Stimulated activated CD4-positive, alpha-beta T cell treated with anti-CD3 and anti-CD28 coated beads, Interleukin-15, amount 100 ng/mL, for 48 hours (primary cell): ENCODE data around the gene SLC37A1.

Source experiments
- DNase-seq, 2 donors: peaks; one replicate each; pipeline ENCODE4 v3.0.0-alpha.2; 2020; ENCODE audit warnings: low read depth in 2 of 2

SLC37A1 gene

DNA sequence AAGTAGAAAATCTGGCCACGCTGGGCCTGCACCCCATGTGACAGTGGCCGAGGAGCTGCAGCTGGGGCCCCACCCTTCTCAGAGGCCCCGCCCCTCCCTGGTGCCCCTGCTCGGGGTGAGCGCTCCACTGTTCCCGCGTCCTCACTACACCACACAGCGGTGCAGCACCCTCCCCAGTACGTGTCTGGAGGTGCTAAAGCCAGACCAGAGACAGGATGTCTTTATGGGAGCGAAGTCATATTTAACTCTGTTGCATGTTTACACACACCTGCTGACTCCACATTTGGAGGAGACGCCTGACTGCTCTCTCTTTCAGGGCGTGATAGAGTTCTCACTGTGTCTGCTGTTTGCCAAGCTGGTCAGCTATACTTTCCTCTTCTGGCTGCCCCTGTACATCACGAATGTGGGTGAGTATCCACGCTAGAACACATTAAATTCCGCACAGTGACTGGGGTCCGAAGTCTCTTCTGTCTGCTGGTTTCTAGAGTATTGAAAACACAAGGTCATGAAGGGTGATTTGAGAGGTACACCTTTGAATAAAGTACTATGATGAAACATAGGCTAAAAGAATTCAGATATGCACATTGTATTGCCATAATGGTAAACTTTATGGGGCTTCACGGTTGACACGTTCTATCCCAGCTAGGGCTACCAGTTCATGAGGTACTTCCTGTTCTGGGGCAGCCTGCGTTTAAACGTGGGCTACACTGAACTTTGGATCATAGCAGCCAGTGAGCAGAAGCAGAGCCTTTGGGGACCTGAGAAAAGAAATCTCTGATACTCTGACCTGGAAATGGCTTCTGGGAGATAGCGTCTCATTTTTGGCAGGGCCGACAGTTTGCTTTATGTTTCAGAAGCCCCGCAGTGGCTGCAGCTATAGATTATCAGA is 48.4 kb downstream of the SLC37A1 start:
- no peak for DNase-seq

DNA sequence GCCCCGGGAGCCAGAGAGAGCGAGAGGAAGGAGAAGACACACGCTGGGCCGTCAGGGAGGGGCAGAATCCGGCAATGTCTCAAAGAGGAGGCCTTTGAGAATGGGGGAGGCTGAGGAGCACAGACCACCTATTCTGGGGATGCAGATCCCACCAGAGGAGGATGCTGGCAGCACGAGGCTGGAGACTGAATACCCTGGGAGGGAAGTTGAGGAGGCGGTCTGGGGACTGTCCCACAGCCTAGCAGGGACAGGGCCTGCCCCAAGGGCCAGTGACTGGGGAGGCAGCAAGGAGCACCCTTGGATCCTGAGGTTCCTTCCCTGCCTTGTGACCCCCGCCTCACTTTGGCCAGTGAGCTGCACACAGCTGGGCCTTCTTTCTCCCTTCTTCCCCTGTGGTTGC is 49.2 kb downstream of the SLC37A1 start:
- DNase-seq = no peak

DNA sequence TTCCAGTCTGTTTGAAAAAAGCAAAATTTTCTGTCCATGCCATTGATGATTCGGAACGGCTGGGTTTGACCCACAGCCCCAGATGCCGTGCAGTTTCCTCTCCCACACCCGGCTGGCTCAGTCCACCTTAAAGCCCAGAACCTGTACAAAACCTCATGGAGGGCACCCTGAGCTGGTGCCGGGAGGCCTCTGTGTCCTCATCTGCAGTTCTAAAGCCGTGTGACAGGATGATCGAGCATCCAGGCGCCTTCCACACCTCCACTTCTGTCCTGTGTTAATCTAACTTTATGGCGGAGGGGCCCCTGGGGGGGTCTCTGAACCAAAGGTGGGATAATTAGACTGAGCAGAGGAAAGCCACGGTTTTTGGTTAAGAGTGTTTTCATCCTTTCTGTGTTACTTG is 49.6 kb downstream of the SLC37A1 start:
- DNase-seq = no peak

DNA sequence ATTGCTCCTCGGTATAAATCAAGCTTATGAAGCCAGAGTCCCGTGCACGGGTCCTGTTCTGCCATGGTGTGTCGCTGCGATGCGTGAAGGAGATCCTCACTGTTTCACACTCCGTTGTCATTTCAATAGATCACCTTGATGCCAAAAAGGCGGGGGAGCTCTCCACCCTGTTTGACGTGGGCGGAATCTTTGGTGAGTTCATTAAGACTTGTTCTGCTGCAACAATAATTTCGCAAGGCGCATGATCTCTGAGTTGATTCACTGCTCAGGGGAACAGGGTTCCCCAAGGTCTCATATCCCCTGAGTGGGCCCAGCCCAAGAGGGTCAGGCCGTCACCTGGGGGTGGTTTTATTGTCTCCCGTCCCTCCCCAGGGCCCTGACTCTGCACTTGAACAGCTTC is 50.0 kb downstream of the SLC37A1 start:
- DNase-seq = no peak

DNA sequence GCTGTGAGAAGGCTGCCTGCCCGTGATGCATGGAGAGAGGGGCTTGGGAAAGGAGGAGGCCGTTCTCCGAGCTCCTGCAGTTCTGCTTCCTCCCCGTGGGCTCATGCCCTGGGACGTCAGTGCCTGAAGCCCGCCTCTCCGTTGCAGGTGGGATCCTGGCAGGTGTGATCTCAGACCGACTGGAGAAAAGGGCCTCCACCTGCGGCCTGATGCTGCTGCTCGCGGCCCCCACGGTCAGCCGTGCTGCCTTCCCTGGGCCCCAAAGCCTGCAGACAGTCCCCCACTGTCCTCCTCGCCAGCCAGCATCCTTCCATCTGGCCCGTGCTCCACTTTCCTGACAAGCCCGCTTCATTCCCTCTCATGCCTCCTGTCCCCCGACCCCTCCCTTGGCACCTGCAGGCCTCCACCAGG is 50.9 kb downstream of the SLC37A1 start:
- DNase-seq = no peak

DNA sequence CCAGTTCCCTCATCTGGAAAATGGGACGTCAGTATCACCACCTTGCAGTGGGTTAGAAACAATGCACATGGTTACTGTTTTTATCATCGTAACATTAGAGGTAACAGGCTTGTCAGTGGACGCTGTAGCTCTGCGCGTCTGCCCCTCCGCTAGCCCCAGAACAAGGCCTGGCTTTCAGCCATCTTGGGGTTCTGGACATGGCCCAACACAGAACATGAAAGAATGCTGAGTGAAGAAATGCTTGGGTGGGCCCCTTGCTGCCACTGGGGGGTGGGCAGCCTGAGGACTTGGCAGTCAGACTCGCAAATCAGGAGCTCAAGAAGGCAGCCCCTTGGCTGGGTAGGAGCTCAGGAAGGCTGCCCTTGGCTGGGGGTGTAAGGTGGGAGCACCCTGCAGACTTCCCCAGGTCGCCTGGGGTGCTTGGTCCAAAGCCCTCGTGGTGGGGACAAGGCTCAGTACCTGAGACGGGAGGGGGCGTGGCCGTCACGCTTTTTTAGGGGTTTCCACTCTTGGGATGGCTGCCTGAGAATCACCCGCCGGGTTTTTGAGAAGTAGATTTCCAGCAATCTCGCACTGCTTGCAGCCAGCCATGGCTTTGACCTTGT is 51.7 kb downstream of the SLC37A1 start:
- no peak for DNase-seq

DNA sequence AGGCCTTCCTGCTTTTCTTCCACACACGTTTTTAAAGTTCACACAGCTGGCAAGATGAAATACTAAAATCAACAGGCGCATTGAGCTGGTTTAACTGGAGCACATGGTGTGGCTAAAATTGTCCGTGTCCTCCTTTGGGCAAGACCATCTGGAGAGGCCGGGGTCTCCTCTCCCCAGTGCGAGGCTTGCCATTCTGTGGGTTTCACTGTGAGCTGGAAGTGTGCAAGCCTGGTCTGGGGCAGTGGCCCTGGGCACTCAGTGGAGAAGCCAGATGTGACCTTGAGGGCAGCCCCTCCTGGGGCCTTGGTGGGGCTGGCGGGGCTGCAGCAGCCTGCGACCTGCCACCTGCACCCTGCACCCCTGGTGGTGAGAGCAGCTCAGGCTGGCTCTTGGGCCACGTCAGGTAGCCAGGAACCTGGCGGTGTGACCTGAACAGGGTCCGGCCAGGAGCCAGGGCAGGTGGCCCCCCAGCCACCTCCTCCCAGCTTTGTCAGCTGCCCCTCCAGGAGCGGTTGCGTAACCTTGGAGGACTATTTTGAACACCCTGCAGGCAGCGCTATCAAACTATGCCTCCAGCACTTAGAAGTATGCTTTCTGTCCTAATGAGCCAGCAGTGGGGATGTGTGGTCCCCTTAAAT is 52.4 kb downstream of the SLC37A1 start:
- no peak for DNase-seq

DNA sequence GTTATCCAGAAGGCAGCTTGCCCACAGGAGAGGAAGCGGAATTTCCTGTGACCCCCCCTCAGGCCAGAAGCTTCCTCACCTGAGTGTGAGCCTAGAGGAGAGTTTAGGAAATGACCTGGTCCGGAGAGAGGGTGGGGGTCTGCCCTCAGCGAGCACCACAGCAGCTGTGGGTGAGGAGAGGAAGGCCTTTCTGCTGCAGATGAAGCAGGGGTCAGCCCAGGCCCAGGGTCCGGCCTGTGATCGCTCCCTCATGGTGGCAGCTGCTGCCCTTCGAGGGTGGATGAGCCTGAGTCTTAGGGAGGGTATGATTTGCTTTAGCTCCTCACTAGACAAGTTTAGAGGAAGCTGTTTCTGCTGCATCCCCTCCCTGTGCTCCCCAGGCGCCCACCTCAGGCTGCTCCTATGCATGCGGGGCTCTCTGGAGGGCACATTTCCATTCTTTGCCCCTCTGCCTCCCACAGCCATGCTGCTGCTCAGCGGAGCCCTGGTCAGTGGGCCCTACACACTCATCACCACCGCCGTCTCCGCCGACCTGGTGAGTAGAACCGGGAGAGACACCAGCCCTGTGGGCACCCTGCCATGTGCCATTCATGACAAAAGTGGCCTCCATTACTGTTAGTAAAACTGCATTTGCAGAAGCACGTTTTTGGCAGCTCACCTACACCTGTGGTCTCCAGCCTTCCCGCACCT is 53.0 kb downstream of the SLC37A1 start:
- DNase-seq = no peak

DNA sequence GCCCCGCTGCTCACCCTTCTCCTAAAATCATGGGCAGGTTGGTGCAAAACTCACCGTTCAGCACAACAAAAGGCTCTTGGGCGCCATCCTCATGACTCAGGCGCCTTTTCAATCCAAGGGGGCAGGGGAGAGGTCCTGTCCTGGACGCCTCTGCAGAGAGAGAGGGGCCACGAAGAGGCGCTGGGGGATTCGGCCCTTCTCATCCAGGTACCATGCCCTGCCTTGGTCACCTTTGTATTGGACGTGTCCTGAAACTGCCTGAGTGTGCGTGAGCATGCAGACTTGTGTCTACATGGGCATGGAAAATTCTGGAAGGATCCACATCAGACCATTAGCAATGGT is 53.5 kb downstream of the SLC37A1 start:
- DNase-seq = no peak

DNA sequence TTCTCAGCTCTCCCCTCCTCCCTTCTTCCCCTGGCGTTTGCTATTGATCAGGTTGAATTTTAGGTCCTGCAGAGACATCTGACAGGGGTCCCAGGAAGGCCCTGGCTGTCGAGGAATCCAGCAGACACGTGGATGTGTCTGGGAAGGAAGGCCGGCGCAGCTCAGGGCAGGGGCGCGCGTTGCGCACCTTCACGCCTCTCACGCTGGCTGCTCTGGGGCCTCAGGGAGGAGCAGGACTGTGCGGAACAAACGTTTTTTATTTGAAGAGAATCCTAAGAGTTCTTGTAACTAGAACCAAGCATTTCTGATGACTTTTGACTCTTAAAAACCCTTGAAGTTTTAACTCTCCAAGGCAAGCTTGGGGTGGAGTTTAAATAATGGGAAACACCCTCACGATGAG is 54.2 kb downstream of the SLC37A1 start:
- no peak for DNase-seq

DNA sequence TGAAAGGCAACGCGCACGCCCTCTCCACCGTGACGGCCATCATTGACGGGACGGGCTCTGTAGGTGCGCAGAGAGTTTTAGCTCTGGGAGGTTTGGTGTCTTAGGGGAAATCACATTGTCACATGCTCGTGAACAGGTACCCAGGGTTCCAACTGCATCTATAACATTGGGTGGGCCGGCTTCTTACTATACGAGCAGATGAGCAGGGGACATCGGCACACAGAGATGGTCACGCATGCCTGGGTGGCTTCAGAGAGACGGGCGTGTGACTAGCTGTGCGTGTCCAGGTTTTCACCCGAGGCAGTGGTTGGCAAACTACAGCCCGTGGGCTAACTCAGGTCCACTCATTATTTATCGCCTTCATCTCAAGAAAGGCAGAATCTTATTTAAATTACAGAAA is 54.7 kb downstream of the SLC37A1 start:
- DNase-seq = no peak

DNA sequence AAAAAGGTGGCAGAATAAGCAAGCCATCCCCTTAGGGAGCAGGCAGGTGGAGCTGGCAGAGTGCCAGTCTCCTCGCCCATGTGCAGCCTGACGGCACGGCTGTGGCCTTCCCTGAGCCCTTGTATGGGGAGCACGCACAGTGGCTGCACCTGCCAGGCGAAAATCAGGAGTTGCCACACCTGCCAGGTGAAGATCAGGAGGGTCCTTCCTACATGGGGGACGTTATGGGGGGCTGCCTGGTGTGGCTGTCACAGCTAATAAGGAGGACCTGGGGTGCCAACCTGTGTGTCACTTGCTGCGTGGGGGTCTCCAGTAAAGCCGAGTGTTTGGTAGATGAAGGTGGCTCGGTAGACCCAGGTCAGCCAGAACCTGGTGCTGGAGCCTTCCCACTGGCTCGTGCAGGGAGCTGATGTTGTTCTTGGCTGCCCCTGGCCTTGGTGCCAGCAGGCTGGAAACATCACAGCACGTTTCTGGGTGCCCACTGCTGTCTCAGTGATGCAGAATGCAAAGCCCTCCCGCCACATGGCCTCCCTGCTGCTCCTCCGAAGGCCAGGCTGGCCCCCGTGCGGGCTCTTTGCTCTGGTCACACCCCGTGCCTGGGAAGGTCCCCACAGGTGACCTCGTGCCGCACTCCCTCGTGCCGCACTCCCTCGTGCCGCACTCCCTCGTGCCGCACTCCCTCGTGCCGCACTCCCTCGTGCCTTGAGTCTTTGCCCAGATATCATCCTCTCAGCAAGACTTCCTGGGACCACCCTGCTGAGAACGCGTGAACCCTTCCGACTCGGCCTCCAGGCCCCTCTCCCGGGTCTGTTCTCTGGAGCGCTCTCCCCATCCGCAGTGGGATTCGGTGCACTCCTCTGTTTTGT is 55.4 kb downstream of the SLC37A1 start:
- DNase-seq = no peak

DNA sequence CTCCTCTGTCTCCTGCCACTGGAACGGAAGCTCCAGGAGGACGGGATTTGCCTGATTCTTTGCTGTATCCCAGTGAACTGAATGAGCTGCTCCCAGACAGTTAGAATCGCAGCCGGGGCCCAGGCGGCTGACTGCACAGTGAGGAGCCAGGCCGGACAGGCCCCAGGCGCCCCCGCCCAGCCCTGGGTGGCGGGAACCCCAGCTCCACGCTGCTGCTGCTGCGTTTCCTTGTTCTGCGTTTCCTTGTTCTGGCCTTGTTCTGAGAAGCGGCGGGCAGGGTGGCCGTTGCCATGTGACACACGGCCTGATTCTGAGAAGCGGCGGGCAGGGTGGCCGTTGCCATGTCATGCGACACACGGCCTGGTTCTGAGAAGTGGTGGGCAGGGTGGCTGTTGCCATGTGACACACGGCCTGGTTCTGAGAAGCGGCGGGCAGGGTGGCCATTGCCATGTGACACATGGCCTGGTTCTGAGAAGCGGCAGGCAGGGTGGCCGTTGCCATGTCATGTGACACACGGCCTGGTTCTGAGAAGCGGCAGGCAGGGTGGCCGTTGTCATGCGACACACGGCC is 56.2 kb downstream of the SLC37A1 start:
- no peak for DNase-seq

DNA sequence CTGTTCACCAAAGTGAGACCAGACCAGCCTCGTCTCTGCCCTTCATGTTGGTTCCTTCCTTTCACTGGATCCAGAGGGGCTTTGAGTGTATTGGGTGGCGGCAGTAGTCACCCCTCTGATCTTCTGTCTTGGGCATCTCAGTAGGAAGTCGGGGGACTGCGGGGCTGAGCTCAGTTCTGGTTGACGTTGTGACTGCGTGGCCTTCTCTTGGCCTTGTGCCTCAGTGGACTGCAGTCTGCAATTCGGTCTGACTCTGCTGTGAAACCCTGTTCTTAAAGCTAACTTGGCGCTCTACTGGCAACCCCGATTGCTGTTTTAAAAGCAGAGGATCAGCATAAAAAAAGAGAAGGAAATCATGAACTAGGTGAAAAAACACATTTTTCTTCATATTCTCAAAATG is 56.7 kb downstream of the SLC37A1 start:
- no peak for DNase-seq

DNA sequence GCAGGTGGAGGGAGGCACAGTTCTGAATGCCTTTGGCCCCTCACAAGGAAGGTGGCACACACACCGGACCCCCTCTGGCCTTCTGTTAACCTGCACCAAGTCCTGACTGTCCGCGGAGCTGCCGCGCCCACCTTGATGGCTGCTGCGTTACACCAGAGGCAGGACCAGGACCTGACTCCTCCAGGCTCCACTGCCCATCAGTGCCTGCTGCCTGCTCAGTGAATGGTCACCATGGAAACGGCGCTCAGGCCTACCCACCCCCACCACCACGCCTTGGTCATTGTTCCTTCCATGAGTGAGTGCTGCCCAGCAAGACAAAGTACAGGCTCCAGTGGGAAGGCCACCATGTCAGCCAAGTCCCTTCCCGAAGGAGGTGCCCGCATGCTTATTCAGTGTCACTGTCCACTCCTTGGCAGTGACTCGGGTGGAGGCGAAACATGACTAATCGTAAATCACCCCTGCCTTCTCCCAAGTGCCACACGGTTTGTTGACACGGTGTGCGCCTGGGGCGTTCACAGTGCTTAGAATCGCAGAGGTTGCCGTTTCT is 57.3 kb downstream of the SLC37A1 start:
- DNase-seq = no peak

DNA sequence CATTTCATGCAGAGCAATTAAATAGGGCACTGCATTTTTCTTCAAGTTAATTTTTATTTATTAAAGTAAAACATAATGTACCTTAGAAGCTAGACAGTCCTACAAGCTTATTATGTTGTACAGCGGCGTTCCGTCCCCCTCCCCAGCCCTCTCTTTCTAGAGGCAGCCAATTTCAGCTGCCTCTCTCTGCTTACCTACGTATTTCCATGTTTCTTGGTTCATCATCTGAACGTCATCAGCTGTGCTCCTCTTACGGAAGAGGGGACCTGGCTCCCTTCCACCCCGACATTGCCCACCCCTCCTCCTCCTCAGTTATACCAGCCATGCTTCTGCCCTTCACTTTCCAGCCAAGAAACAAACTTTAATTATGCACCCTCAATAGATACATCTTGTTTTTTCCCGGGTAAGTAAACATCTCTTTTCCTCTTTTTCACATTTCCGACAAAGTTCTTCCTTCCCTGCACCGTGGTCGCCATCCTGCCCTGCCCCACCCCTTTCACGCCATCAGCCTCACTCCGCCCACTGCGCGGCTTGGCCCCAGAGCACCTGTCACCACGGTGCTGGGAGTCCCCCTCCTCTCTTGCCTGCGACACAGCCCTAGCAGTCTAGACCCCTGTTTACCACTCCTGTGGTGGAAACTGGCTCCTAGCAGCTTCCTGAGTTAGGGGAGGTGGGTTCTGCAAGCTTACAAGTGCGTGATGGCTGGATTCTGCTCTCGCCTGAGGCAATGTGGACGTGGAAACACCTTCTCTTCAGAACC is 57.9 kb downstream of the SLC37A1 start:
- DNase-seq = no peak

DNA sequence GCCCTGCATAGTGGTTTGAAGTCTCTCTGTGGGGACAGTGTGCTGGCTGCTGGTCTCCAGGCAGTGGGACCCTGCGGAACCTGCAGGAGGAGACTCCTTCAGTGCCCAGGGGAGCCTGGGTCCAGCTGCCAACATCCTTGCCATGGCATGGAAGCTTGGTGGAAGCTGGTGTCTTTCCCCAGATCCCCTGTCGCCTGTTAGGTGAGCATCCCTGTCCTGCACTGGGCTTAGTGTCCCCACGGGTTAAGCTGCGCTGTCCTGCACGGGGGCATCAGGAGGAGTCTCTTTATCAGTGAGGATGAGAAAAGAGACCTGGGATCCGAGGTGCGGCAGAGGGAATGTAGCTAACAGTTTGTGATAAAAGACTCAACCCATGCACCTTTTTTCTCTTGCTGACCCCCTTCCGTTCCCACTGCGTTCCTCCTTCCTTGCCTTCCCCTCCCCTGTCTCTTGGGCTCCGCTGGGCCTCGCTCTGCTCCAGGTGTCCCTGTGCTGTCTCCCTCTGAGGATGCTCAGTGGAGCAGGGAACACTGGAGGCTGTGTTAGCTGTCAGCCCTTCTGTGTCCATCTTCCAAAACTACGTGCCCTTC is 59.3 kb downstream of the SLC37A1 start:
- DNase-seq = no peak

DNA sequence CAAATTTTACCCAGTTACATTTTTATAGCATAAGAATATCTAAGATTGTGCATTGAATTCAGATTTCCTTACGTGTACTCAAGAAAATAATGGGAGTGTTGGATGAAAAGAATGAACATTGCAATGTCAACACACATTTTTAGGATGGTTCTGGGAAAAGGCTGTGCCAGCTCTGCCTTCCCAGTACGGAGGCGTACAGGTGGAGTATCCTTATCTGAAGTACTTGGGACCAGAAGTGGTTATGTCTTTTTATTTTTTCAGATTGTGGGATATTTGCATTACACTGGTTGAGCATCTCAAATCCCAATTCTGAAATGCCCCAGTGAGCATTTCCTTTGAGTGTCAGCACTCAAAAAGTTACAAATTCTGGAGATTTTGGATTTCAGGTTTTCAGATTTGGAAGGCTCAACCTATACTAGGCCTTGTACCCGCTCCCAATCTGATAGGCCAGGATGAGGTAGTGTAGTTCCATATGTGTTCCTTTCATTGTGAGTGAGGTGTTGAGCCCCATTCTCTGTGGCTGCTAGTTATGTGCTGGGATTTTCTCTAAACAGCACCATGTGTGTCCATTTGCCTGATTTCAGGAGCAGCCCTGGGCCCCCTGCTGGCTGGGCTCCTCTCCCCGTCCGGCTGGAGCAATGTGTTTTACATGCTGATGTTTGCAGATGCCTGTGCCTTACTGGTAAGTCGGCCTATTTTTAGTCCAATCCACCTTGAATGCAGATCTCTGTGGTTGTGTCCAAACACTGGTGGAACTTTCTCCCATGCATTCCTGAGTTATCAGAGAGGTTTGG is 60.8 kb downstream of the SLC37A1 start:
- no peak for DNase-seq

DNA sequence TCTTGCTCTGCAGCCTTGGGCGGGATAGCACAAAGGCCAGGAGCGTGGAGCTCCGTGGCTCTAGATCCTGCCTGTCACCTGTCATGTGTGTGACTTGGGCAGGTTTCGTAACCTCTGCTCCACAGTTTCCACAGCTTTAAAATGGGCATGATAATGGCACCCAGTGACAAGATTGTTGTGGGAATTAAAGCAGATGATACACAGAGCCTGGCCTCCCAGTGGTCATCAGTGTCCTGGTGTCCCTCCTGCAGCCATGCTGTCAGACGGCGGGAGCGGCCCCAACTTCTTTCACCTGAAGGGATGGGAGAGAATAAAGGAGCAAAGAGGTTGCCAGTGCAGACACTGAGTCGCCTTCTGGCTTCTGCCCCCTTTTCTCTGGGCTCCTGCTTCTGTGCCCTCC is 61.5 kb downstream of the SLC37A1 start:
- DNase-seq = no peak
